ENCODE data around the gene EPS8L2. TPM values are rescaled to one million over a fixed set of nuclear protein-coding genes. Genes with fewer than 3 reads are reported as not detected.
A peak's percentile ranks its signal among the peaks of the same experiment; 100 is the strongest.

Gene EPS8L2
- total and polyA plus RNA-seq, 2 of the 13 experiments (the other 11 are each of a cell fraction or from before 2014, with no cell fraction given) = 89.3 to 416 TPM

- TF ChIP-seq, protein P1, sequence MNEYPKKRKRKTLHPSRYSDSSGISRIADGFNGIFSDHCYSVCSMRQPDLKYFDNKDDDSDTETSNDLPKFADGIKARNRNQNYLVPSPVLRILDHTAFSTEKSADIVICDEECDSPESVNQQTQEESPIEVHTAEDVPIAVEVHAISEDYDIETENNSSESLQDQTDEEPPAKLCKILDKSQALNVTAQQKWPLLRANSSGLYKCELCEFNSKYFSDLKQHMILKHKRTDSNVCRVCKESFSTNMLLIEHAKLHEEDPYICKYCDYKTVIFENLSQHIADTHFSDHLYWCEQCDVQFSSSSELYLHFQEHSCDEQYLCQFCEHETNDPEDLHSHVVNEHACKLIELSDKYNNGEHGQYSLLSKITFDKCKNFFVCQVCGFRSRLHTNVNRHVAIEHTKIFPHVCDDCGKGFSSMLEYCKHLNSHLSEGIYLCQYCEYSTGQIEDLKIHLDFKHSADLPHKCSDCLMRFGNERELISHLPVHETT (CRISPR knock-in tag; conservative IDR thresholded peaks at IDR 0.05) = no peak
- TF ChIP-seq AGO2 (optimal IDR thresholded peaks at IDR 0.05; ENCODE audit: low read depth, low read length) = peak; percentile 81
- 0 out of 2 replicates have a peak, but pooled peaks have one; percentile 4 for TF ChIP-seq AKAP8 (CRISPR knock-in tag; IDR thresholded peaks at IDR 0.05)
- peak; percentile 56; the same call in 1 of the 2 replicates for TF ChIP-seq RBFOX2 (IDR thresholded peaks at IDR 0.05; ENCODE audit: low read depth, low read length)
- TF ChIP-seq ZFYVE20 (CRISPR knock-in tag; IDR thresholded peaks at IDR 0.05; ENCODE audit: borderline replicate concordance, low read depth) = no peak
- no peak for TF ChIP-seq FOXK2 (IDR thresholded peaks at IDR 0.05)
These were observed 64.9 kb downstream of the EPS8L2 start (continued) for GRCh38 chr11:770642-771616.

DNA sequence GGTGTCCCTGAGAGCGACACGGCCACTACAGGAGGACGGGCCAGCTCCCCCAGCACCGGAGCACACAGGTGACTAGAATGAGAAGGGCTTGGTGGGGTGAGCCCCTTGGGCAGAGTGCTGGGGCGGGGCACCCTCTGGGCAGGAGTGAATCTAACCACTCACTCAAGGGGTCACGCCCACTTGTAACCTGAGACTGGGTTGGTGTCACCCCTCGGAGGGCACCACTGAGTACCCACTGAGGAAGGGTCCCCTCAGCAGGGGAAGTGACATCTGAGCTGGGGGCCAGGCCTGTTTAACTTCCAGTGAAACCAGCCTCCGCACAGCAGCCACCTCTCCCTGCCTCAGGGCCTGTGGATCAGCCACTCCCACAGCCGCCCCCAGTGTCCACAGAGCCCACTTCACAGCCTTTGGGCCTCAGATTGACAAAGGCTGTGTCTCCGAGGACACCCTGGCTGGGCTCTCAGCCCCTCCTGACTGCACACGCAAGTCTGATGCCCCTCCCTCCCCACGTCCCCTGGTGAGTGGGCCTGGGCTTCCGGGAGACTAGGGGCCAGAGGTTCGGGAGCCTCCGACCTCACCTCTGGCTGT, 65.7 kb downstream of the EPS8L2 start:
- ChIA-PET CTCF (ENCODE audit: low intra/inter-chr PET ratio, low total read pairs) (no interaction called here), POLR2A (no interaction called here)
- FAIRE-seq (no peak), ATAC-seq (peak; percentile 2; the same call in 1 of the 3 replicates), DNase-seq (ENCODE audit: low spot score) (no peak)
- BruUV-seq (replicated peaks) = no TSS peak
- peaks cover 30% of the 10 kb centered on the region for H3K79me2 ChIP-seq (ENCODE audit: insufficient read depth, low read length)
- TF ChIP-seq ZNF263 (CRISPR knock-in tag; IDR thresholded peaks at IDR 0.05) = peak; percentile 78; the same call in 1 of the 2 replicates
- no peak for TF ChIP-seq ZNF30 (CRISPR knock-in tag; IDR thresholded peaks at IDR 0.05)
- 0 out of 2 replicates have a peak, but pooled peaks have one; percentile 18 for TF ChIP-seq AKAP8 (CRISPR knock-in tag; IDR thresholded peaks at IDR 0.05)
- intact Hi-C loops (cut with micrococcal nuclease; ENCODE audit: unreplicated experiment) (no loop called here), in situ Hi-C loops (cut with HindIII; ENCODE audit: extremely low pct_ligation_motif_present, low pct_unique_long_range_greater_than_20kb) (no loop called here)
- no peak overlapping the region for H3K9ac ChIP-seq (ENCODE audit: insufficient read depth, low read depth, low read length)
- H3K9me3 ChIP-seq (ENCODE audit: low read length) = no peaks in the 10 kb centered on the region
- no peak overlapping the region for H2AFZ ChIP-seq (ENCODE audit: low read length)
- H3K4me2 ChIP-seq (ENCODE audit: low read depth, low read length) = no peak overlapping the region
- H4K20me1 ChIP-seq (ENCODE audit: insufficient read depth, low read length) = peaks cover 6% of the 10 kb centered on the region
- no peak overlapping the region for H3K4me3 ChIP-seq (replicated peaks in 1 of 3; ENCODE audit: insufficient read depth in 1 of 3, low read depth in 2 of 3, low read length in 3 of 3)
- H3K4me1 ChIP-seq (ENCODE audit: insufficient read depth, low read length) = peaks cover 40% of the 10 kb centered on the region
- WGBS (ENCODE audit: low lambda C conversion rate) = 95% methylated on average over 7 of the region's 15 CpGs
- no peak overlapping the region for H3K27ac ChIP-seq (ENCODE audit: extremely low read length, insufficient read depth, low read length)
- no peaks in the 10 kb centered on the region for H3K27me3 ChIP-seq (ENCODE audit: control insufficient read depth in 1 of 2, insufficient read depth in 2 of 2, low read length in 2 of 2)
- H3K36me3 ChIP-seq (replicated peaks in 1 of 2; ENCODE audit: control insufficient read depth in 1 of 2, insufficient read depth in 2 of 2, low read length in 2 of 2) = peaks cover 20 to 38% of the 10 kb centered on the region in 2 experiments; a peak in 4 of 5 replicates

Data from HepG2 (cell line).